HG03039 (cell line): Measurements from ENCODE around the gene ZCCHC14.

Experiments
- ATAC-seq: cut with Tn5 transposase; IDR thresholded peaks from one replicate; pipeline ENCODE4 v1.9.1; 2021; ENCODE audit warnings: mild to moderate bottlenecking, moderate library complexity; ENCODE audit not compliant: unreplicated experiment

ZCCHC14 gene

GRCh38 chr16:87492721-87493607 lies at the start of gene ZCCHC14:
TSS of gene ZCCHC14 (minus strand) at chr16:87493024. CDS start at chr16:87492238, 786 bp downstream.
- peak; percentile 70 for ATAC-seq

DNA sequence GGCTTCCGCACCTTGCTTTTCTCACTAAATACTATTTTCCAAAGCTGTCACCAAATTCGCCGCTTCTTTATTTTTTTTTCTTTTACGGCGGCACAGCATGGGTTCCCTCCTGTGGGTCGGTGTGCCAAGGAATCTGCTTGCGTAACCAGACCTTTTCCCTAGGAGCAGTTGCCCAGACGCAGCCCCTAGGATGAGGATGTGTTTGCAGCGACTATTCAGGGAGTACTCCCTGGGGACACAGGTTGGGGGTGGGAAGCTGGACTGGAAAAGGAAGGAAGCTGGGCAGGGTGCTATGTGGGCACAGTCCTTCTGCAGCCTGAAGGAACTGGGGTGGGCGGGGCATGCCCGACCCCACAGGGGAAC lies 49.0 kb upstream of the ZCCHC14 start:
- ATAC-seq = no peak

- no peak for ATAC-seq
These were observed 48.5 kb upstream of the ZCCHC14 start for GRCh38 chr16:87541147-87541871.

GRCh38 chr16:87540897-87541146 lies 48.0 kb upstream of the ZCCHC14 start:
- ATAC-seq = no peak

DNA sequence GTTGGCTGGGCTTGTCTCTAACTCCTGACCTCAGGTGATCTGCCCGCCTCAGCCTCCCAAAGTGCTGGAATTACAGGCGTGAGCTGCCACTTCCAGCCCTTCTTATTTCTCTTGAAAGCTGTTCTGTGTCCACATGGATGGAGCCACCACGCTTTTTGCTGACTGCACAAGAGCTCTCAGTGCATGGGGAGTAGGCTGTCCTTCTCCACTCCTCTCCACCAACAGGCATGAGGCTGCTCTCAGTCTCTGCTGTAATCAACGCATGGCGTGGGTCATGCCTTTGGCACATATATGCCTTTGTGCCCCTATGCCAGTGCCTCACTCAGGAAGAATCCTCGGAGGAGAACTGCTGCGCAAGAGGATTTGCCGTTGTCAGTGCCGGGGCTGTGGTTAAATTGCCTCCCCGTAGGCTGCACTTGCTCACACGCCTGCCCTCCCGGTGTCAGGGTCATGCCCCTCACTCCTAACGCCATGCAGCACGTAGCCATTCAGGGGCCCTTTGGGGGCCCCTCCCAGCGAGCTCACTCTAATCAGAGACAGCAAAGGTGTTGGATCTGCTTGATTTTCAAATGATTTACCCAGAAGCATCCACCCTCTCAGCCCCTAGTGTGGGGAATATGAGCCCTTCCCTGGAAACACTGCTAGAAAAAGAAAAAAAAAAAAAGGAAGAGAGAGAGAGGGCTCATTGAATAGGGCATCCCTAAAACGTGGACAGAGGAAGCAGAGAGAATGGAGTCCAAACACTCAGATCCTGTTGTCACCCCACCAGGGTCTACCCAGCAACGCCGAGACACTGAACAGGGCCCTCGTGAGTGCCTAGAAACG lies 47.5 kb upstream of the ZCCHC14 start:
- no peak for ATAC-seq

DNA sequence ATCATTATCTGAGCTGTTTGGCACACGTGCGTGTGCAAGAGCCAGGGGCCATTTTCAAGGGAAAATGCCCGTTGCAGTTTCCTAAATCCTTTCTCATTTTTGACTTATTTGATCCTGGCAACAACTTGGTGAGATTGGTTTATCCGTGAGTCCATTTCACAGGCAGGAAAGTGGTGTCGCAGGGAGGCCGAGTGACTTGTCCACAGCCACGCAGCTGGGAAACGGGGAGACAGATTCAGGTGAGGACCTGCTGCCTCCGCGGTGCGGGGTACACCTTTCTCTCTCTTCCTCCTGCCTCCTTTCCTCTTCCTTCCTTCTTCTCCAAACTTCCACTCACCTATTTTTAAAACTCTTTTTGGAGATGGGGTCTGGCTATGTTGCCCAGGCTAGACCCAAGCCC lies 46.3 kb upstream of the ZCCHC14 start:
- no peak for ATAC-seq

DNA sequence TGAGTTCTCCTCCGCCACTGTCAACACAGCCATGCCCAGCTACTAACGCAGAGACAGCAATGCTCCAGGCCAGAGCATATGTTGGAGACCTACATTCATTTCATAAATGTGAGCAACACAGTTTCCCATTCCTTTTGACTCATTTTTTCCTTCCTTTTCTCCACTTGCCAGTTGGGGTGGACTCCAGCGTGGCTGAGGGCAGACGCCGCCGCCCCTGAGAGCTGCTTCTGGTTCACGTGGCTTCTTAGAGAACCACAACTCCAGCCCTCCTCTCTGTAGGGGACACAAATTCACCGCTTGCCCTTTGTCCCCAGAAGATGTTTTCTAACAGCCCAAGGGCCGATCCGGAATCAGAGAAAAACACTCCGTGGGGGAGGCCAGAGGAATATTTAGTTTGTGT lies 45.8 kb upstream of the ZCCHC14 start:
- ATAC-seq = no peak

GRCh38 chr16:87538160-87538559 lies 45.3 kb upstream of the ZCCHC14 start:
- no peak for ATAC-seq

DNA sequence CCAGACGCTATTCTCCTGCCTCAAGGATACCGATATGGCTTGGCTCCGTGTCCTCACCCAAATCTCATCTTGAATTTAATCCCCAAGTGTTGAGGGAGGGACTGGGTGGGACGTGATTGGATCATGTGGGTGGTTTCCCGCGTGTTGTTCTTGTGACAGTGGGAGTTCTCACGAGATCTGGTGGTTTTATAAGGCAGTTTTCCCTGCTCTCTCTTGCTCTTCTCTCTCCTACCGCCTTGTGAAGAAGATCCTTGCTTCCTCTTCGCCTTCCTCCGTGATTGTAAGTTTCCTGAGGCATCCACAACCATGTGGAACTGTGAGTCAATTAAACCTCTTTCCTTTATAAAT lies 43.9 kb upstream of the ZCCHC14 start:
- no peak for ATAC-seq

DNA sequence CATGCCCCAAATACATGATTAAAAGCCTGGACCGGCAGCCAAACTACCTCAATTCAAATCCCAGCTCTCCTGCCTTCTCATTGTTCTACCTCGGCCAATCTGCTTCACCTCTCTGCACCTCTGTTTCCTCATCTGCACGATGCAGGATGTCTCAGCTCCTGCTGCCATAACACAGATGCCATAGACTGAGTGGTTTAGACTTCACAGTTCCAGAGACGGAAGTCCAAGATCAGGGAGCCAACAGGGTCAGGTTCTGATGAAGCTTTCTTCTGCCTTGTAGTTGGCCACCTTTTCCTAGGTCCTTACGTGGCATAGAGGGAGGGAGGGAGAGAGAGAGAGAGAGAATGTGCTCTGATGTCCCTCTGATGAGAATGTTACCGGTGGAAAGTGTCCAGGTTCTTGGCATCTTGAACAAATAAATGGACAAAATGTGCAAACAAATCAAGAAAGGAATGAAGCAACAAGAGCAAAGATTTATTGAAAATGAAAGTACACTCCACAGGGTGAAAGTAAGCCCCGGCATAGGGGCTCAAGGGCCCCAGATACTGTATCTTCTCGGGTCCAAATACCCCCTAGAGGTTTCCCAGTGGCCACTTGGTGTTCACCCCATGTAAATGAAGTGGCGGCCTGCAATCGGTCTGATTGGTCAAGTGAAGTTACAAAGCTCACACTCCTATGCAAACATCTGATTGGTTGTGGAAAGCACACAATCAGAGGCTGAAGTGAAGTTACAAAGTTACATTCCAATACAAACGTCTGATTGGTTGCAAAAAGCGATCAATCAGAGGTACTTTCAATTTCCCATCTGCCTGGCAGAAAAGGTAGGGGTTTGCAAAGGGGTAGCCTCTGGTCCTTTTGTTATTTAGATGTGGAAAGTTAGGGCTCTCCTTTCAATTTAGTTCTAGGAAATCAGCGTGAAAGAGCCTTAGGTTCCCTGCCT lies 43.3 kb upstream of the ZCCHC14 start:
- no peak for ATAC-seq

DNA sequence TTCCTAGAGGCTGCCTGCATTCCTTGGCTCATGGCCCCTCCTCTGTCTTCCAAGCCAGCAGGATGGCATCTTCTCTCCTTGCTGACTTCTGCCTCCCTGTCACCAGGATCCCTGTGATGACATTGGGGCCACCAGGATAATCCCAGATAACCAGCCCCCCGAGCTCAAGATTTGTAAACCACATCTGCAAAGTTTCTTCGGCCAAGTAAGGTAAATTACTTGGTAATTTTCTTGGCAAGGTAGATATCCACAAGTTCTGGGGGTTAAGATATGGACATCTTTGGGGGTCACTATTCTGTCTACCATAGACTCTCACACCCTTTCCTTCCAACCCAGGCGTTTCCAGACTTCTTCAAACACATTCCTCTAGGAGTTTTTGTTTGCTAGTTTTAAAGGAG lies 42.6 kb upstream of the ZCCHC14 start:
- no peak for ATAC-seq

DNA sequence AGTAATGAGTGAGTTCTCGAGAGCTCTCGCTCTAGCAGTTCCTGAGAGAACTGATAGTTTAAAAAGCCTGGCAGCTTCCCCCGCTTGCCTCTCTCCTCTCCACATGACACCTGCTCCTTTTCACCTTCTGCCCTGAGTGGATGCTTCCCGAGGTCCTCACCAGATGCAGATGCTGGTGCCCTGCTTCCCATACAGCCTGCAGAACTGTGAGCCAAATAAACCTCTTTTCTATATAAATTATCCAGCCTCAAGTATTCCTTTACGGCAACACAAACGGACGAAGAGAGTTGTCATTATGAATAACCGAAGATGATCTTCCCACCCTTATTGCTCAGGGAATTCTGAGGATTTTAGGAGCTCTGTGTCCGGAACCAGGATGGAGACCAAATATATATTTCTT lies 41.9 kb upstream of the ZCCHC14 start:
- no peak for ATAC-seq

- no peak for ATAC-seq
These were observed 41.3 kb upstream of the ZCCHC14 start for GRCh38 chr16:87534030-87534653.

GRCh38 chr16:87533061-87533460 lies 40.2 kb upstream of the ZCCHC14 start:
- no peak for ATAC-seq

GRCh38 chr16:87531418-87531817 lies 38.6 kb upstream of the ZCCHC14 start:
- no peak for ATAC-seq

- ATAC-seq = no peak
These were observed 36.1 kb upstream of the ZCCHC14 start for GRCh38 chr16:87528690-87529579.

DNA sequence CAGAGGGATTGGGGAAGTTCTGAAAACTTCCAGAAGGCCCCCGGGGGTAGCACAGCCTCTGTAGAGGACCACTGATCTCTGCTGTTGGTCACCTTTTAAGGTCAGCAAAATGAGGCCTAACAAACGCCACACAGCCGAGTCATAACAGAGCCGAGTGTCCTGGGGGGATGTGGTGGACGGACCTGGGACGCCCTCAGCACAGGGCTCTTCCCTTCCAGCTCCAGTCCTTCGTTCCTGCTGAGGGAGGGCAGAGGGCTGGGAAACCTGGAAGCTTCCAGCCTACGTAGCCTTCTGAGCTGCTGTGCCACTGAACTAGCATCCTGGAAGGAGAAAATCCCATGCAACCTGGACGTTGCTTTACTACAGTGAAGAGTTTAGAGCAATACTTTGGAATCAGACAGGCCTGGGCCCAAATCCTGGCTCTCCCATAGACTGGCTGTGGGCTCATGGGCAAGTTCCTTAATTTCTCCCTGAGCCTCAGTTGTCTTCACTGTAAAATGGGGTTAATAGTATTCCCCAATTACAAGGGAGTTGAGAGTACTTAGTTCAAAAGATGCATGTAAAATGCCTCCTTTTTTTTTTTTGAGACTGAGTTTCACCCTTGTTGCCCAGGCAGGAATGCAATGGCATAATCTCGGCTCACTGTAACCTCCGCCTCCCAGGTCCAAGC lies 34.4 kb upstream of the ZCCHC14 start:
- ATAC-seq = no peak

DNA sequence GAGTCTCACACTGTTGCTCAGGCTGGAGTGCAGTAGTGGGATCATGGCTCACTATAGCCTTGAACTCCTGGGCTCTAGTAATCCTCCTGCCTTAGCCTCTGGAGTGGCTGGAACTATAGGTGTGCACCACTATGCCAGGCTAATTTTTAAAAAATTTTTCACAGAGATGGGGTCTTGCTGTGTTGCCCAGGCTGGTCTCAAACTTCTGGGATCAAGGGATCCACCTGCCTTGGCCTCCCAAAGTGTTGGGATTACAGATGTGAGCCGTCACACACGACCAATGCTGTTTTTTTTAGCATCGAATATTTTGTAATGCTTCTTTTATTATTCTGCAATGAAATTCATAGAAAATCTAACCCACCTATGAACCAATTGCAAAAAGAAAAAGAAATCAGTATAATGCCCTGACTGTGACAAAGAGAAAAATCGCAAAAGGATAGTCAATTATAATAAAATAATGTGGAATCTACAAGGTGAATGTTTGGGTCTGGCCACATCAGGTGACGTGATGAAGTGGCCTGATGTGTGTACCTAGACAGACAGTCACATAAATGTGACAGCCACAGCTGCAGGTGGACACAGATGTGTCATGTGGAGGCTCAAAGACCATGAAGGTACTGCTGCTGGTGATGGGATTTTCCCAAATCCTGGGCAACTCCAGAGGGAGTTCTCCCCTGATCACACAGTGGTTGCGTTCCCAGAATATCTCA lies 33.6 kb upstream of the ZCCHC14 start:
- ATAC-seq = no peak
